ENCODE results near the gene TLR7. TPM values are rescaled to one million over a fixed set of nuclear protein-coding genes. Genes with fewer than 3 reads are reported as not detected.

TLR7 gene
- total RNA-seq, 1 donor from 2014 or later = not detected

GRCh38 chrX:12910423-12911121 lies 43.7 kb downstream of the TLR7 start:
- DNase-seq (ENCODE audit: low read depth) = no peak
- no peaks in the 10 kb centered on the region for H3K36me3 ChIP-seq (ENCODE audit: control insufficient read depth, insufficient read depth, low read length)
- TF ChIP-seq, protein P1, sequence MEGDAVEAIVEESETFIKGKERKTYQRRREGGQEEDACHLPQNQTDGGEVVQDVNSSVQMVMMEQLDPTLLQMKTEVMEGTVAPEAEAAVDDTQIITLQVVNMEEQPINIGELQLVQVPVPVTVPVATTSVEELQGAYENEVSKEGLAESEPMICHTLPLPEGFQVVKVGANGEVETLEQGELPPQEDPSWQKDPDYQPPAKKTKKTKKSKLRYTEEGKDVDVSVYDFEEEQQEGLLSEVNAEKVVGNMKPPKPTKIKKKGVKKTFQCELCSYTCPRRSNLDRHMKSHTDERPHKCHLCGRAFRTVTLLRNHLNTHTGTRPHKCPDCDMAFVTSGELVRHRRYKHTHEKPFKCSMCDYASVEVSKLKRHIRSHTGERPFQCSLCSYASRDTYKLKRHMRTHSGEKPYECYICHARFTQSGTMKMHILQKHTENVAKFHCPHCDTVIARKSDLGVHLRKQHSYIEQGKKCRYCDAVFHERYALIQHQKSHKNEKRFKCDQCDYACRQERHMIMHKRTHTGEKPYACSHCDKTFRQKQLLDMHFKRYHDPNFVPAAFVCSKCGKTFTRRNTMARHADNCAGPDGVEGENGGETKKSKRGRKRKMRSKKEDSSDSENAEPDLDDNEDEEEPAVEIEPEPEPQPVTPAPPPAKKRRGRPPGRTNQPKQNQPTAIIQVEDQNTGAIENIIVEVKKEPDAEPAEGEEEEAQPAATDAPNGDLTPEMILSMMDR (IDR thresholded peaks at IDR 0.05; ENCODE audit: insufficient read depth, low read length, poor library complexity, severe bottlenecking) = no peak

GRCh38 chrX:12911122-12911470 lies 44.2 kb downstream of the TLR7 start:
- Histone ChIP-seq H3K36me3 (ENCODE audit: control insufficient read depth, insufficient read depth, low read length) (no peaks in the 10 kb centered on the region), H3K4me3 (ENCODE audit: low read depth, low read length) (no peak overlapping the region), H3K27me3 (ENCODE audit: control insufficient read depth, insufficient read depth, low read length) (no peaks in the 10 kb centered on the region)
- TF ChIP-seq, protein P1 (IDR thresholded peaks at IDR 0.05; ENCODE audit: insufficient read depth, low read length, poor library complexity, severe bottlenecking) = no peak
- no peak for DNase-seq (ENCODE audit: low read depth)

More at GRCh38 chrX:12910423-12911121, 43.7 kb downstream of the TLR7 start:
- Histone ChIP-seq H3K4me3 (ENCODE audit: low read depth, low read length) (no peak overlapping the region), H3K27me3 (ENCODE audit: control insufficient read depth, insufficient read depth, low read length) (no peaks in the 10 kb centered on the region)

DNA sequence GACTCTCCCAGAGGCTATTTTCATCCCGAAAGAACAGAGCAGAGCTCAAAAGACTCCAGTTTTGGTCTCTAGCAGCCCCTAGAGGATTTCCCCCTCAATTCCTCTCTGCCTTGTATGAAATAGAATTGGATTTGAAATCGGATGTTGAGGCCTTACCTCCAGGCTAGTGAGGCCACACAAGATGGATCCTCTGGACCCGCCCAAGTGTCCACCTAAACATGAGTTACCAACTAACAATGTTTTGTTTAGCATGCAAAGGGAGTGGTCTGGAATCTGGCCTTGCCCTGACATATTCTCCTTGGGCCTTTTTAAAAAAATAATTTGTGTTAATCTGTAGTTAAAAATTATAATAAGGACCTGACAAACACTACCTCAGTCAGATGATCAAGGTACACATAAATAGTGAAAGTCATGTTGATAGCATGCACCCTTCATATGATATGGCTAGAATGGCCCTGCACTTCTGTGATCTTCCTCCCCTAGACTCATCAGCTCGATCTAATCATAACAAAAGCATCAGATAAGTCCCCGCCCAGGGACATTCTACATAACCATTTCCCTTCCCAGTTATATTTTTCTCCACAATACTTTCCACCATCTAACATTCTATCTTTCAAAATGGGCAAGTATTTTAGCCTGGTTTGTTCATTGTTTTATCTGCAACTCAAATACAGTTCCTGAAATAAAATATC lies 46.1 kb downstream of the TLR7 start:
- no peaks in the 10 kb centered on the region for H3K36me3 ChIP-seq (ENCODE audit: control insufficient read depth, insufficient read depth, low read length)
- no peak overlapping the region for H3K4me3 ChIP-seq (ENCODE audit: low read depth, low read length)
- no peaks in the 10 kb centered on the region for H3K27me3 ChIP-seq (ENCODE audit: control insufficient read depth, insufficient read depth, low read length)
- no peak for DNase-seq (ENCODE audit: low read depth)
- TF ChIP-seq, protein P1 (IDR thresholded peaks at IDR 0.05; ENCODE audit: insufficient read depth, low read length, poor library complexity, severe bottlenecking) = no peak

DNA sequence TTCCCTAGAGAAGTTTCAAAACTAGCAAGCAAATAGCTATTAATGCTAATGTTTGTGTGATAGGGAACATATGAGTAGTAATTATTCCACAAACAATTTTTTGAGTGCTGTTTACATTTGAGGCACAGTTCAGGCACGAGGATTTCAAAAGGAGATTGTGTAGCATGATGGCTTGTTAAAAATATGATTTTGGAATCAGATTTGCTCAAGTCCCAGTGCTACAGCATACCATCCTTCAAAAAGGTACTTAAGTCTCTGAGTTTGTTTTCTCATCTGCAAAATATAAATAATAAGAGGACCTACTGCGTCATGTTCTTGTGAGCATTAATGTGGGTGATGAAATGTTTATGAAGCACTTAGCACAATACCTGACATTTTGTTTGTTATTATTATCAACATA lies 50.9 kb downstream of the TLR7 start:
- Histone ChIP-seq H3K4me3 (ENCODE audit: low read depth, low read length) (no peak overlapping the region), H3K36me3 (ENCODE audit: control insufficient read depth, insufficient read depth, low read length) (no peaks in the 10 kb centered on the region), H3K27me3 (ENCODE audit: control insufficient read depth, insufficient read depth, low read length) (no peaks in the 10 kb centered on the region)
- DNase-seq (ENCODE audit: low read depth) = no peak
- TF ChIP-seq, protein P1 (IDR thresholded peaks at IDR 0.05; ENCODE audit: insufficient read depth, low read length, poor library complexity, severe bottlenecking) = no peak

GRCh38 chrX:12919051-12919450 lies 52.2 kb downstream of the TLR7 start:
- H3K36me3 ChIP-seq (ENCODE audit: control insufficient read depth, insufficient read depth, low read length) = no peaks in the 10 kb centered on the region
- TF ChIP-seq, protein P1 (IDR thresholded peaks at IDR 0.05; ENCODE audit: insufficient read depth, low read length, poor library complexity, severe bottlenecking) = no peak
- no peaks in the 10 kb centered on the region for H3K27me3 ChIP-seq (ENCODE audit: control insufficient read depth, insufficient read depth, low read length)
- no peak for DNase-seq (ENCODE audit: low read depth)
- H3K4me3 ChIP-seq (ENCODE audit: low read depth, low read length) = no peak overlapping the region
